ENCODE data around the gene PMFBP1. TPM values are rescaled to one million over a fixed set of nuclear protein-coding genes. Genes with fewer than 3 reads are reported as not detected.

The PMFBP1 gene
- polyA plus RNA-seq, 1 of the 3 experiments (the other 2 are of a cell fraction), result 0.16 TPM

DNA sequence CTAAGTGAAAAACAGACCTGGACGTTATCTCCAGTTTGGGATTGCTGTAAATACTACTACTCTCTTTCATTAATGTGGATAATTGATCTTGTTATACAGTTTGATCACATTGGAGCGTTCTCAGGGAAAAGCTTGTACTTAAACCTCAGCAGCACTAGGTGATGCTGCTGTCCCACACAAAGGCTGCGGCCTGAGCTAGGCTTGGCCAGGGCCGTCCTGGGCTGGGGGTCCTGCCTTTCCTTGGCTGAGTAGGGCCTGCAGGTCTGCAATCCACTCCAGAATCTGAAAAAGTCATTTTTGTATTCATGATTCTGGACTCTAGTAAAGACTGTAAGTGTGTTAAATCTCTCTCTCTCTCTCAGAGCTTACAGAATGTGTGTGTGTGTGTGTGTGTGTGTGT lies 23.7 kb upstream of the PMFBP1 start:
- TF ChIP-seq NFIC (IDR thresholded peaks at IDR 0.05; ENCODE audit: borderline replicate concordance) (no peak), GABPA (IDR thresholded peaks at IDR 0.05; ENCODE audit: low read depth) (no peak), MXI1 (IDR thresholded peaks at IDR 0.05; ENCODE audit: low read depth, low read length) (no peak), RAD21 (IDR thresholded peaks at IDR 0.05; ENCODE audit: low read length) (peak; percentile 94), SMC3 (IDR thresholded peaks at IDR 0.05; ENCODE audit: low read depth, low read length) (peak; percentile 65; the same call in 1 of the 2 replicates), JUND (IDR thresholded peaks at IDR 0.05) (no peak), NRF1 (IDR thresholded peaks at IDR 0.05; ENCODE audit: low read depth, low read length) (no peak)
- TF ChIP-seq, protein P1, sequence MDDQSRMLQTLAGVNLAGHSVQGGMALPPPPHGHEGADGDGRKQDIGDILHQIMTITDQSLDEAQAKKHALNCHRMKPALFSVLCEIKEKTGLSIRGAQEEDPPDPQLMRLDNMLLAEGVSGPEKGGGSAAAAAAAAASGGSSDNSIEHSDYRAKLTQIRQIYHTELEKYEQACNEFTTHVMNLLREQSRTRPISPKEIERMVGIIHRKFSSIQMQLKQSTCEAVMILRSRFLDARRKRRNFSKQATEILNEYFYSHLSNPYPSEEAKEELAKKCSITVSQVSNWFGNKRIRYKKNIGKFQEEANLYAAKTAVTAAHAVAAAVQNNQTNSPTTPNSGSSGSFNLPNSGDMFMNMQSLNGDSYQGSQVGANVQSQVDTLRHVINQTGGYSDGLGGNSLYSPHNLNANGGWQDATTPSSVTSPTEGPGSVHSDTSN (IDR thresholded peaks at IDR 0.05), result no peak
- TF ChIP-seq, protein P2, sequence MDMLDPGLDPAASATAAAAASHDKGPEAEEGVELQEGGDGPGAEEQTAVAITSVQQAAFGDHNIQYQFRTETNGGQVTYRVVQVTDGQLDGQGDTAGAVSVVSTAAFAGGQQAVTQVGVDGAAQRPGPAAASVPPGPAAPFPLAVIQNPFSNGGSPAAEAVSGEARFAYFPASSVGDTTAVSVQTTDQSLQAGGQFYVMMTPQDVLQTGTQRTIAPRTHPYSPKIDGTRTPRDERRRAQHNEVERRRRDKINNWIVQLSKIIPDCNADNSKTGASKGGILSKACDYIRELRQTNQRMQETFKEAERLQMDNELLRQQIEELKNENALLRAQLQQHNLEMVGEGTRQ (IDR thresholded peaks at IDR 0.05; ENCODE audit: borderline replicate concordance, low read depth, low read length), result no peak
- TF ChIP-seq, protein P3, sequence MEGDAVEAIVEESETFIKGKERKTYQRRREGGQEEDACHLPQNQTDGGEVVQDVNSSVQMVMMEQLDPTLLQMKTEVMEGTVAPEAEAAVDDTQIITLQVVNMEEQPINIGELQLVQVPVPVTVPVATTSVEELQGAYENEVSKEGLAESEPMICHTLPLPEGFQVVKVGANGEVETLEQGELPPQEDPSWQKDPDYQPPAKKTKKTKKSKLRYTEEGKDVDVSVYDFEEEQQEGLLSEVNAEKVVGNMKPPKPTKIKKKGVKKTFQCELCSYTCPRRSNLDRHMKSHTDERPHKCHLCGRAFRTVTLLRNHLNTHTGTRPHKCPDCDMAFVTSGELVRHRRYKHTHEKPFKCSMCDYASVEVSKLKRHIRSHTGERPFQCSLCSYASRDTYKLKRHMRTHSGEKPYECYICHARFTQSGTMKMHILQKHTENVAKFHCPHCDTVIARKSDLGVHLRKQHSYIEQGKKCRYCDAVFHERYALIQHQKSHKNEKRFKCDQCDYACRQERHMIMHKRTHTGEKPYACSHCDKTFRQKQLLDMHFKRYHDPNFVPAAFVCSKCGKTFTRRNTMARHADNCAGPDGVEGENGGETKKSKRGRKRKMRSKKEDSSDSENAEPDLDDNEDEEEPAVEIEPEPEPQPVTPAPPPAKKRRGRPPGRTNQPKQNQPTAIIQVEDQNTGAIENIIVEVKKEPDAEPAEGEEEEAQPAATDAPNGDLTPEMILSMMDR (IDR thresholded peaks at IDR 0.05), result peak; percentile 41
- ChIA-PET CTCF (interaction anchor here (0.6 to 3.5 kb wide), 58 partner anchors 10 to 1840 kb away, joined by 3 to 32 read pairs (median 4); no protein-coding TSS in a partner anchor), POLR2A (interaction anchor here (0.6 kb wide), 1 partner anchor 44 kb away, joined by 3 read pairs; no protein-coding TSS in a partner anchor)
- H3K9me2 ChIP-seq, result no peaks in the 10 kb centered on the region
- H3K4me1 ChIP-seq (ENCODE audit: control insufficient read depth in 1 of 2, insufficient read depth in 2 of 2, low read depth in 1 of 2, low read length in 1 of 2), result peaks cover 4 to 41% of the 10 kb centered on the region in 2 experiments; a peak in 3 of 4 replicates
- no peak overlapping the region for H3K4me2 ChIP-seq
- no peaks in the 10 kb centered on the region for H3F3A ChIP-seq (replicated peaks; ENCODE audit: insufficient read depth)
- H4K20me1 ChIP-seq (ENCODE audit: insufficient read depth), result no peaks in the 10 kb centered on the region
- H3K79me2 ChIP-seq (ENCODE audit: insufficient read depth), result no peaks in the 10 kb centered on the region
- no peaks in the 10 kb centered on the region for H3K27me3 ChIP-seq (ENCODE audit: insufficient read depth)
- DNase-seq, result peak; percentile 58
- no peak overlapping the region for H3K9ac ChIP-seq
- peak overlapping the region in 1 of 2 experiments; percentile 32; a peak in 1 of 4 replicates for H3K4me3 ChIP-seq (ENCODE audit: low read depth in 2 of 2, low read length in 1 of 2)
- peak overlapping the region in 1 of 2 experiments; percentile 100; a peak in 1 of 4 replicates for H3K27ac ChIP-seq (ENCODE audit: low read depth in 2 of 2, low read length in 1 of 2)
- no peaks in the 10 kb centered on the region for H3K9me3 ChIP-seq
- WGBS (ENCODE audit: low lambda C conversion rate), result 59% methylated on average over 4 of the region's 4 CpGs
- H3K36me3 ChIP-seq (replicated peaks in 1 of 2; ENCODE audit: control insufficient read depth in 1 of 2, insufficient read depth in 2 of 2, low read length in 1 of 2), result no peaks in the 10 kb centered on the region
- H2AFZ ChIP-seq (ENCODE audit: low read depth), result no peak overlapping the region

DNA sequence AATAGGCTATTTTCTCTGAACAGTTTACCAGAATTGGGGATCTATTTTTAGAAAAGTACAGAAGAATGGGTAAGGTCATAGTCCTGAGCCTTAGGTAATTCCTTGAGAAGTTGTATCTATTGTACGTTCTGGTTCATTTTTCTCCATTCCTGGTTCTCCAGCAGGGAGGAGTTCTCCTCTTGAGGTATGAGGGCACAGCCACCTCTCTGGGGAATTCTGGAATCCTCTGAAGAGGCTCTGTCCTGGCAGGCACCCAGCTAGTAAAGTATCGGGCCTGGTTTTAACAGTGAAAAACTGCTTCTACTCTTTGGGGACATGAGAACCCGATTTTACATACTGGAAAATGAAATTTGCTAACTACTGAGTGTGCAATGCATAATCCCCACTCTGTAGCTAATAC lies 19.6 kb upstream of the PMFBP1 start:
- Histone ChIP-seq H4K20me1 (ENCODE audit: insufficient read depth) (no peaks in the 10 kb centered on the region), H3K9ac (no peak overlapping the region), H3K4me1 (ENCODE audit: control insufficient read depth in 1 of 2, insufficient read depth in 2 of 2, low read depth in 1 of 2, low read length in 1 of 2) (peaks cover 0 to 6% of the 10 kb centered on the region in 2 experiments; a peak in 2 of 4 replicates), H3K27me3 (ENCODE audit: insufficient read depth) (no peaks in the 10 kb centered on the region), H3F3A (replicated peaks; ENCODE audit: insufficient read depth) (no peaks in the 10 kb centered on the region), H2AFZ (ENCODE audit: low read depth) (no peak overlapping the region), H3K4me3 (ENCODE audit: low read depth in 2 of 2, low read length in 1 of 2) (no peak overlapping the region), H3K9me3 (no peaks in the 10 kb centered on the region), H3K27ac (ENCODE audit: low read depth in 2 of 2, low read length in 1 of 2) (no peak overlapping the region), H3K9me2 (no peaks in the 10 kb centered on the region), H3K36me3 (replicated peaks in 1 of 2; ENCODE audit: control insufficient read depth in 1 of 2, insufficient read depth in 2 of 2, low read length in 1 of 2) (no peaks in the 10 kb centered on the region), H3K79me2 (ENCODE audit: insufficient read depth) (no peaks in the 10 kb centered on the region), H3K4me2 (no peak overlapping the region)
- 68% methylated on average over 3 of the region's 3 CpGs for WGBS (ENCODE audit: low lambda C conversion rate)
- no peak for DNase-seq
- CTCF ChIA-PET, result interaction anchor here (1.0 kb wide), 1 partner anchor 18 kb away, joined by 4 read pairs; no protein-coding TSS in a partner anchor
- TF ChIP-seq NRF1 (IDR thresholded peaks at IDR 0.05; ENCODE audit: low read depth, low read length) (no peak), CHD2 (IDR thresholded peaks at IDR 0.05; ENCODE audit: low read length, partially characterized antibody) (no peak), MEF2A (IDR thresholded peaks at IDR 0.05; ENCODE audit: borderline replicate concordance, low read depth) (no peak)
- POLR2A ChIA-PET, result no interaction called here
